ENCODE results near the gene NECTIN1. TPM values are rescaled to one million over a fixed set of nuclear protein-coding genes. Genes with fewer than 3 reads are reported as not detected.

NECTIN1 gene
- total and polyA plus RNA-seq, 2 of the 4 experiments (the other 2 are of a cell fraction), result 2.3 to 4.2 TPM

DNA sequence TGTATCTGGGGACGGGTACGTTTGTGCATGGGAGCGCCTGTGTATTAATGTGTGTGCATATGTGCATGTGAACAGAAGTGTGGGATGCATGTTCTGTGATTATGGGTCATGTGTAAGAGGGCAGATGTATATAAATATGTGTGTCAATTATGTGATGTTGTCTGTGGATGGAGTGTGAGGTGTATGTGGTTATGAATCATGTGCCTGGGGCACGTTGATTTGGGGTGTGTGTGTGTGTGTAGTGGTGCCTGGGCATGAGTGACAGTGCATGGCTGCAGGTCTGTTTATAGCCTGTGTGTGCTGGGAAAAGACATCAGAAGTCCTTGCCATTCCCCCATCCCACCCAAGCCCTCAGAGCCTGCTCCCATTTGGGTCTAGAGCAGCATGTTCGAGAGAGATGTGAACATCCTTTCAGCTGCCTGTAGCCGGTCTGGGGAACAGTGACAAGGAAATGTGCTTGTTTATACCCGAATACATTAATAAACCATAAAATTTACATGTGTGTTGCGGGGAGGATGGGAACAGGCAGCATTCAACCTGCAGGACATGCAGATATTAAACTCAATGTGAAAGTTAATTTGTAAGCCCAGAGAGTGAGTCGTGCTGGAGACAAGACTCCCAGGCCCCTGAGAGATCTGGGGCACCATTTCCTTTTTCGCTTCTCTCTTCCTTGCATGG, 129.0 kb downstream of the NECTIN1 start:
- Histone ChIP-seq H3K14ac (replicated peaks; ENCODE audit: low read depth, low read length) (no peak overlapping the region), H2AFZ (replicated peaks; ENCODE audit: low read length, poor library complexity) (no peak overlapping the region), H3K4ac (ENCODE audit: low read depth, low read length) (no peak overlapping the region), H3K18ac (ENCODE audit: low read depth, low read length) (no peak overlapping the region), H3K9ac (ENCODE audit: low read depth, low read length) (no peak overlapping the region), H2BK15ac (ENCODE audit: low read depth, low read length) (peak overlapping the region; percentile 4; the same call in 2 of the 3 replicates), H3K23ac (ENCODE audit: low read depth, low read length) (0 out of 2 replicates have a peak overlapping the region, but pooled peaks have one; percentile 2), H2AK9ac (replicated peaks; ENCODE audit: low read depth, low read length, poor library complexity) (no peak overlapping the region), H4K5ac (ENCODE audit: low read depth, low read length) (no peak overlapping the region), H2AK5ac (ENCODE audit: low read depth, low read length) (peak overlapping the region; percentile 79), H3K4me1 (ENCODE audit: control insufficient read depth, insufficient read depth, low read length) (peaks cover 6% of the 10 kb centered on the region), H3K36me3 (ENCODE audit: control insufficient read depth, insufficient read depth, low read length) (no peaks in the 10 kb centered on the region), H3K9me1 (ENCODE audit: insufficient read depth, low read length) (peaks cover 14% of the 10 kb centered on the region), H2BK120ac (ENCODE audit: low read depth, low read length) (peak overlapping the region; percentile 70), H4K91ac (ENCODE audit: insufficient read depth, low read depth, low read length) (no peak overlapping the region), H3K27ac (ENCODE audit: insufficient read depth, low read length) (no peak overlapping the region), H4K8ac (ENCODE audit: low read depth in 2 of 2, low read length in 2 of 2) (0 out of 4 replicates have a peak overlapping the region, but pooled peaks of 1 of the 2 experiments have one; percentile 16), H3K79me1 (ENCODE audit: low read depth in 1 of 2, low read length in 2 of 2) (no peaks in the 10 kb centered on the region), H3K56ac (ENCODE audit: extremely low read depth, insufficient read depth, low read length) (no peak overlapping the region), H4K20me1 (ENCODE audit: insufficient read depth, low read length) (no peaks in the 10 kb centered on the region), H3K4me3 (ENCODE audit: insufficient read depth, low read depth, low read length) (no peak overlapping the region), H2BK5ac (ENCODE audit: low read depth, low read length, poor library complexity, severe bottlenecking) (peak overlapping the region; percentile 20), H3K9me3 (ENCODE audit: control insufficient read depth, insufficient read depth, low read length) (no peaks in the 10 kb centered on the region), H2BK20ac (ENCODE audit: low read depth, low read length) (peak overlapping the region; percentile 37; the same call in 1 of the 2 replicates), H3K4me2 (ENCODE audit: low read depth, low read length) (no peak overlapping the region), H3K27me3 (ENCODE audit: control insufficient read depth, insufficient read depth, low read length) (peaks cover 3% of the 10 kb centered on the region; the same call in 1 of the 2 replicates)
- WGBS, 2 experiments (ENCODE audit: extremely low coverage in 2 of 2, insufficient read length in 1 of 2), result 92% methylated on average over 2 of the region's 10 CpGs; no CpG with 5 or more reads in 1 of the 2 experiments
- ChIA-PET POLR2A (ENCODE audit: unreplicated experiment) (no interaction called here), CTCF (interaction anchor here (0.6 kb wide), 1 partner anchor 216 kb away, joined by 5 read pairs; no protein-coding TSS in a partner anchor)
- dilution Hi-C loops (cut with HindIII; ENCODE audit: low sequenced_read_pairs, unreplicated experiment) (no loop called here), in situ Hi-C loops (cut with MboI; ENCODE audit: low sequenced_read_pairs) (no loop called here), intact Hi-C loops (cut with micrococcal nuclease) (no loop called here)
- DNase-seq (peak; percentile 15), ATAC-seq (ENCODE audit: low read depth) (no peak)
- no TSS peak for BruUV-seq (replicated peaks)
- TF ChIP-seq, protein P1, sequence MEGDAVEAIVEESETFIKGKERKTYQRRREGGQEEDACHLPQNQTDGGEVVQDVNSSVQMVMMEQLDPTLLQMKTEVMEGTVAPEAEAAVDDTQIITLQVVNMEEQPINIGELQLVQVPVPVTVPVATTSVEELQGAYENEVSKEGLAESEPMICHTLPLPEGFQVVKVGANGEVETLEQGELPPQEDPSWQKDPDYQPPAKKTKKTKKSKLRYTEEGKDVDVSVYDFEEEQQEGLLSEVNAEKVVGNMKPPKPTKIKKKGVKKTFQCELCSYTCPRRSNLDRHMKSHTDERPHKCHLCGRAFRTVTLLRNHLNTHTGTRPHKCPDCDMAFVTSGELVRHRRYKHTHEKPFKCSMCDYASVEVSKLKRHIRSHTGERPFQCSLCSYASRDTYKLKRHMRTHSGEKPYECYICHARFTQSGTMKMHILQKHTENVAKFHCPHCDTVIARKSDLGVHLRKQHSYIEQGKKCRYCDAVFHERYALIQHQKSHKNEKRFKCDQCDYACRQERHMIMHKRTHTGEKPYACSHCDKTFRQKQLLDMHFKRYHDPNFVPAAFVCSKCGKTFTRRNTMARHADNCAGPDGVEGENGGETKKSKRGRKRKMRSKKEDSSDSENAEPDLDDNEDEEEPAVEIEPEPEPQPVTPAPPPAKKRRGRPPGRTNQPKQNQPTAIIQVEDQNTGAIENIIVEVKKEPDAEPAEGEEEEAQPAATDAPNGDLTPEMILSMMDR (conservative IDR thresholded peaks at IDR 0.05; ENCODE audit: low read depth, low read length), result no peak
- TF ChIP-seq CEBPB (IDR thresholded peaks at IDR 0.05; ENCODE audit: low read depth, low read length), result no peak
- no peak for TF ChIP-seq CHD1 (IDR thresholded peaks at IDR 0.05; ENCODE audit: low read depth, low read length)
- TF ChIP-seq MXI1 (IDR thresholded peaks at IDR 0.05; ENCODE audit: borderline replicate concordance, low read depth, low read length), result no peak
- TF ChIP-seq BHLHE40 (IDR thresholded peaks at IDR 0.05; ENCODE audit: low read depth, low read length), result no peak
- TF ChIP-seq, protein P2, sequence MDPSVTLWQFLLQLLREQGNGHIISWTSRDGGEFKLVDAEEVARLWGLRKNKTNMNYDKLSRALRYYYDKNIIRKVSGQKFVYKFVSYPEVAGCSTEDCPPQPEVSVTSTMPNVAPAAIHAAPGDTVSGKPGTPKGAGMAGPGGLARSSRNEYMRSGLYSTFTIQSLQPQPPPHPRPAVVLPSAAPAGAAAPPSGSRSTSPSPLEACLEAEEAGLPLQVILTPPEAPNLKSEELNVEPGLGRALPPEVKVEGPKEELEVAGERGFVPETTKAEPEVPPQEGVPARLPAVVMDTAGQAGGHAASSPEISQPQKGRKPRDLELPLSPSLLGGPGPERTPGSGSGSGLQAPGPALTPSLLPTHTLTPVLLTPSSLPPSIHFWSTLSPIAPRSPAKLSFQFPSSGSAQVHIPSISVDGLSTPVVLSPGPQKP (IDR thresholded peaks at IDR 0.05; ENCODE audit: borderline replicate concordance, low read depth, low read length), result no peak
- TF ChIP-seq MAFK (IDR thresholded peaks at IDR 0.05; ENCODE audit: low read depth, low read length), result no peak
- no peak for TF ChIP-seq NFE2L2 (IDR thresholded peaks at IDR 0.05; ENCODE audit: low read depth, low read length)
- no peak for TF ChIP-seq RCOR1 (IDR thresholded peaks at IDR 0.05; ENCODE audit: insufficient replicate concordance, low read length)
- TF ChIP-seq RFX5 (IDR thresholded peaks at IDR 0.05; ENCODE audit: low read depth, low read length), result no peak
- TF ChIP-seq MAZ (IDR thresholded peaks at IDR 0.05; ENCODE audit: borderline replicate concordance, low read depth, low read length), result no peak
- no peak for TF ChIP-seq FOS (IDR thresholded peaks at IDR 0.05; ENCODE audit: low read depth, low read length)
- TF ChIP-seq, protein P3, sequence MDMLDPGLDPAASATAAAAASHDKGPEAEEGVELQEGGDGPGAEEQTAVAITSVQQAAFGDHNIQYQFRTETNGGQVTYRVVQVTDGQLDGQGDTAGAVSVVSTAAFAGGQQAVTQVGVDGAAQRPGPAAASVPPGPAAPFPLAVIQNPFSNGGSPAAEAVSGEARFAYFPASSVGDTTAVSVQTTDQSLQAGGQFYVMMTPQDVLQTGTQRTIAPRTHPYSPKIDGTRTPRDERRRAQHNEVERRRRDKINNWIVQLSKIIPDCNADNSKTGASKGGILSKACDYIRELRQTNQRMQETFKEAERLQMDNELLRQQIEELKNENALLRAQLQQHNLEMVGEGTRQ (IDR thresholded peaks at IDR 0.05; ENCODE audit: low read depth, low read length), result no peak
- no peak for TF ChIP-seq SMC3 (IDR thresholded peaks at IDR 0.05; ENCODE audit: low read depth, low read length)
- no peak for TF ChIP-seq RAD21 (IDR thresholded peaks at IDR 0.05; ENCODE audit: low read length)

Measured in IMR-90 (cell line).